HG03025 (cell line): Measurements from ENCODE around the gene RASAL2.

Experiments
- ATAC-seq: cut with Tn5 transposase; IDR thresholded peaks from one replicate; pipeline ENCODE4 v1.9.1; 2021; ENCODE audit warnings: mild to moderate bottlenecking, moderate library complexity; ENCODE audit not compliant: unreplicated experiment, low FRiP score

The RASAL2 gene

DNA sequence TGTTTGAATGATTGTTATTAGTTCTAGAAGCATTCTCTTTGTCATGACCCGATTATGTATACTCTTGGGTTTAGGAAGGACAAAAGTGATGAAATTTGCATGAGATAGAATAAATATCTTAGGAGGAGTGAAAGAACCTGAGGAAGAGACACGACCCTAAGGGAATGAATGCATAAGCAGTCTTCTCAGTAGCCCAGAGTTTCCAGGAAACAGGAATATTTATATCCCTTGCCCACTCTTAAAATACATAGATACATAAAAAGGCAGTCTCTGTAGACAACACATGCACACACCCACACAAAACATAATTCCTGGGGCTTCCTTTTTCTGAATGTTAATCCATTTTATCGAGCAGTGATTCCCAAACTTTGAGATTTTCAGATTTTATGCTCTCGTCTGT is 383.5 kb downstream of the RASAL2 start:
- ATAC-seq = no peak

DNA sequence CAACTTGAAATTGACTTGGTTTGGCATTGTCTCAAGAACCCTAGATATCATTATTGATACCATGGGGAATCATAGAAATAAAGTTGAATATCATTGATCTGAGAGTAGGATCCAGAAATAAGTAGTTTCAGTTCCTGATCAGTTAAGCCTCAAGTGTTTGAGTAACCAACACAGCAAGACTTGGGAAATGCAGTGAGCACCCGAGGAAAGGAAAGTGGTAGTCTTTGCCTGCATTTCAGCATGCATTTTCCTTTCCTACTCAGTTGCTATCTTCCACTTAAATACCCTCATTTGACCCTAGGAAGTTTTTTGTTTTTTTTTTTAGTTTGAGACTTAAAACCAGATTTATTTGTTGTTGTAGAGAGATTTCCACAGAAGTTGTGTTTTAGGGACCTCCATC is 383.9 kb downstream of the RASAL2 start:
- ATAC-seq = no peak

DNA sequence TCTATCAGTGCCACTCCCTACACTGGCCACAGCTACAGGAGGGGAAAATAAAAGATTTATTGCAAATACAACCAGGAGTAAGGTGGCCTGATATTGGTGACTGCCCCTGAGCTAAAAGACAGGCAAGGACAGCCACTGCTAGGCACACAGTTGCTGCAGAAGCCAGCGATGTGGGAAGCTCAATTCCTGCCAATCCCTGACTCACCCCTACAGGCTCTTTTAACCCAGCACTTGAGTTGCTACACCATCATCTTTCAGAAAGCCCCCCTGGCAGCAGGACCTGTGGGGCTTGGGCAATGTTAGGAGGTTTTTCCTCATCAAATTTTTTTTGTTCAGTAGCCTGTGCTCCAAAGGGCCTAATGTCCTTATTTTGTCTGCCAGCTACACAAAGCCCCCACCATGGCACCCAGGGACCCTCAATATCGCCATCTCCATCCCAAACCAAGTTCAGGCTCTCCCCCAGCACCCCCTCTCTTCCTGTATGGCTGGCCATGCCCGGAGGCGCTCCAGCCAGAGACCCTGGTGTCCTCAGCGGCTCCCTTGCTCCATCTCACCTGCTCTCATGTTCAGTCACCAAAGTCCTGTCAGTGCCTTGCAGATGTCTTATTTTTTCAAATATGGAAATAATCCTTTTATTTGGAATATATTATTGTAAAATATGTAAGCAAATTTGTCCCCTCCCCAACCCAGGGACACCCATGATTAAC is 389.5 kb downstream of the RASAL2 start:
- ATAC-seq = no peak

DNA sequence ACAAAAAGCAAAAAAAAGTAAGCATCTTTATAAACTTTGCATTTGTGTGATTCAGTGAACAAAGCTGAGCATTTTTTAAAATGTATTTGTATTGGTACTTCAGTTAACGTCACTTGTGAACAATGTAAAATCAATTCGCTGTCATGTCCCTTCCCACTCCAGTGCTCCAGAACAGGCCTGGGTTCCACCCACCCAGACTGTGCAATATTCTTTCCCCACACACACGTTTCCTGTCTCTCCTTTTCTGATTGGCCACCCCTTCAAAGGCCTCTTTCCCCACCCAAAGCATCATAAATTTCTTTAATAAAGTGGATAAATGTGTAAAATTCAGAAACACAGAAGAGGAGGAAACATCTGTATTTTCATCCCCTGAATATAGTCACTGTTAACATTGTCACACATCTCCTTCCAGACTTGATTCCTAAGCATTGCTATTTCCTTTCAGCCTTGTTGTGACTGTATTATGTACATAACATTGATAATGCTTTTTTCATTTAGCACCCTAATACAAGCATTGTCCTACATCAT is 390.9 kb downstream of the RASAL2 start:
- no peak for ATAC-seq

DNA sequence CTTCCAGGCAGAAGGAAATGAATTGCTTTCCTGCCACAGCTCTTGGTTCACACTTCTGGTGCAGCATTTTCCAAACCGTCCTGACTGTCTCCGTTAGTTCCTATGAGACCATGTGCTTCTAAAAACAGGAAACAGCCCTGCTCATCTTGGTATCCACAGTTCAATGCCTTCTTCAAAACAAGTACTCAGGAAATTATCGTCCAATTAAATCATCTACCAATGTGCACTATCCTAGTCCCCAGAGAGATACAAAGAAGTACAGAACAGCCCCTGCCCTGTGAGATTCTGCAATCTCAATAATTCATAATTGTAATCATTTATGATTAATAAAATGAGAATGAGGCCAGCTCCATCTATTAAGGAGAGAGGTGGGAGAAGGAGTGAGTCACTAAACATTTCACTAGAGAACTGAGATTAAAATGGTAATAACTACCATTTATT is 391.7 kb downstream of the RASAL2 start:
- ATAC-seq = no peak

- ATAC-seq = no peak
Observed at GRCh38 chr1:178486100-178487069, 392.5 kb downstream of the RASAL2 start.

- no peak for ATAC-seq
Observed at GRCh38 chr1:178487070-178487615, 393.2 kb downstream of the RASAL2 start.

GRCh38 chr1:178488393-178488792 is 394.5 kb downstream of the RASAL2 start:
- ATAC-seq = no peak

DNA sequence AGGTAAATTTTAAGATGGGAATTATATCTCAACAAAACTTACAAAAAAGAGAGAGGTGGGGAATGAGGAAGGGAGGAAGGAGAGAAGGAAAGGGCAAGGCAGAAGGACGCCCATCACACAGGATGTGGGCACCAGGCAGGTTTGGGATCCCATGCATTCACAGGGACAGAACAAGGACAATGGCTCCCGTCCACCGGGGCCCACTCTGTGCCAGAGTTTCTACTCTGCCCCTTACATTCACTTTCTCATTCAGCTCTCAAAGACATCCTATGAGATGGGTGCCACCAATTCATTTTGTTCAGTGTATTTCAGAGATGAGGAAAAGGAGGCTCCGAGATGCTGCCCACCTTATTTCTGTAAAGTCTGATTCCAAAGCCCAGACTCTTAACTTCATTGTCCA is 395.5 kb downstream of the RASAL2 start:
- no peak for ATAC-seq

GRCh38 chr1:178490136-178490535 is 396.2 kb downstream of the RASAL2 start:
- no peak for ATAC-seq

- ATAC-seq = no peak
Observed at GRCh38 chr1:178490967-178491366, 397.1 kb downstream of the RASAL2 start.

GRCh38 chr1:178491721-178492120 is 397.8 kb downstream of the RASAL2 start:
- no peak for ATAC-seq

GRCh38 chr1:178492341-178492740 is 398.4 kb downstream of the RASAL2 start:
- no peak for ATAC-seq

- no peak for ATAC-seq
Observed at GRCh38 chr1:178493301-178493741, 399.4 kb downstream of the RASAL2 start.

GRCh38 chr1:178494569-178494971 is 400.7 kb downstream of the RASAL2 start:
- no peak for ATAC-seq

- no peak for ATAC-seq
Observed at GRCh38 chr1:178495158-178495557, 401.3 kb downstream of the RASAL2 start.

DNA sequence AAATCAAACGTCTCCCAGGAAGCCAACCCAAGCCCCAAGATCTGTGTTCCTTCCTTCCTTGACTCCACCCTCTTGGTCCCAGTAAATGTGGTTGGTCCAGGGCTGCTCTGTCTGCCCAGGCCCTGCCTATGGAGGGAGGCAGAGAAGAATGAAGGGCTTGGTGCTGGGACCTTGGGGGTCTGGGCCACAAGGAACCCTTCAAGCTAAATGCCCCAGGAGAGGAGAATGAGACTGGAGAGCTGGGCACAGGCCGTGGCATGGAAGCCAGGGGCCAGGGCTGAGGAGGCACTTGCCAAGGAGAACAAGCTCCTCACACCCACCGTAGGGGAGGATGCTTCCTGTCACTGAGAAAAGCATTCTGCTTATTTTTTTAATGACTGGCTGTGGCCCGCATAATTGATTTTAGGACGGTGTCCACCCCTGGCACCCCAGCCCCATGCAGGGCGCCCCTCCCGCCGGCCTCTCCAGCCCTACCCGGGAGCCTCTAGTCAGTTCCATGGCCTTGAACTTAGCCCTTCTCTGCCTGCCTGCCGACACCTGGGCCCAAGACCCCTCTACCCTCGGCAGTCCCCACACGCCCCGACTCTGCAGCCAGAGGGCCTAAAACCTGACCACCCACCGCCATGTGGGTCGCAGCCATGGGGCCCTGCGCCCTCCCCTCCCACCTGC is 402.0 kb downstream of the RASAL2 start:
- no peak for ATAC-seq

DNA sequence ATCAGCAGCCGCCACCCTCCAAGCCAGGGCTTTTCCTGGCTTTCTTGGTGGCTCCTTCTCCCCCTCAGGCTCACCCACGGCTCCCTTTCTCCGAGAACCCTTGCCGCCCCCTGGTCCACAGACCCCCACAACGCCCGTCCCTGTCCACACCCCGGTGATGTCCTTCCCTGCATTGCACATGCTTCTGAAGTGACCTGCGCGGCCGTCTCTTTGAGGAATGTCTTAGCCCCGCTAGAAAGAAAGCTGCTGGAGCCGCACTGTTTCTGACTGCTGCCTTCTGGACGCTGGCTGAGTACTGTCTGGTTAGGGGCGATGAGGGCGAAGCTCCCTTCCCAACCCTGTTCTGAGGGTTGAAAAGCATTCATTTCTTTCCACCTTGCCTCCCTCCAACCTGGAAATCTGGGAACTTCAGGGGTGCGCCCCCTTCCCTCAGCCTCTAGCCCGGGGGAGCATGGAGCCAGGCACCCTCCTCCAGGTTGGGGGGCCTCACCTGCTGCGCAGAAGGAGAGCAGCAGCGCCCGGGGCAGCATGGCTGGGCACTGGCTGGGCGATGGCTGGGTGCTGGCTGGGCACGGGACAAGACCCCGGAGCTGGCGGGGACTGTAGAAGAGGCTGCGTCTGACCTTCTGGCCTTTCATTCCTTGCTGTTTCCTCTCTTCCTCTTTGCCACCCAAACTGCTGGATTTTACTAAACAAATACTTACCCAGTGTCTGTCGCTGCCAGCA is 402.7 kb downstream of the RASAL2 start, which contains the start of gene CLEC20A:
Gene CLEC20A, minus strand, starts transcription at position 555 of the 726 bp plus-strand sequence. Its CDS starts 25 bp downstream, at position 530.
- no peak for ATAC-seq

DNA sequence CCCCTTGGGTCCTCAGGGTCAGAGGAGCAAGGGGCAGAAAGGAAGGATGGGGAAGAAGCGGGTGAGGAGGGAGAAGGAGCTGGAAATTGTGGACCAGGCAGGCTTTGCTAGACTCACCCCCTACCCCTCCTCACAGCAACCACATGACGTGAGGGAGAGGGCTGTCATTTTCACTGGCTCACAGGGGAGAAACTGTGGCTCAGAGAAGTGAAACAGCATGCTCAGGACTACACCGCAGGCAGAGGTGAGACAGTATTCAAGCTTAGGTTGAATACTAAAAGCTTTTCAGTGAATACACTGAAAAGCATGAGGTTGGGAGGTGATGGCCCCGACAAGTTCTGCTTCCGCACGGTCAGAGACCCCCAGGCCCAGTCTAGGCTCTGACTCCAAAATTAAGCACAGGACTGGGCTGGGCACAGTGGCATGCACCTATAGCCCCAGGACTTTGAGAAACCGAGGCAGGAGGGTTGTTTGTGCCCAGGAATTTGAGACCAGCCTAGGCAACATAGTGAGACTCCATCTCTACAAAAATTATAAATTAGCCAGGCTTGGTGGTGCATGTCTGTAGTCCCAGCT is 404.1 kb downstream of the RASAL2 start:
- no peak for ATAC-seq
